BLaER1 (cell line): Measurements from ENCODE around the gene RNF38.
"Not testable (repeated sequence)": the region's sequence is repeated elsewhere in the genome, so short reads cannot be mapped to it uniquely, and the experiment has no call there.

Experiments
- H3K27ac ChIP-seq: shearing (Covaris generic); formaldehyde crosslinking; 2 replicates; pipeline ENCODE4 v1.8.1; 2022
- H3K27me3 ChIP-seq: shearing (Covaris generic); formaldehyde crosslinking; 2 replicates; pipeline ENCODE4 v1.8.1; 2022
- H3K36me3 ChIP-seq: shearing (Covaris generic); formaldehyde crosslinking; 2 replicates; pipeline ENCODE4 v1.8.1; 2022
- H3K4me1 ChIP-seq: shearing (Covaris generic); formaldehyde crosslinking; 2 replicates; pipeline ENCODE4 v1.8.1; 2022
- H3K4me2 ChIP-seq: shearing (Covaris generic); formaldehyde crosslinking; 2 replicates; pipeline ENCODE4 v1.8.1; 2022
- H3K4me3 ChIP-seq: shearing (Covaris generic); formaldehyde crosslinking; 2 replicates; pipeline ENCODE4 v1.8.1; 2022
- H3K9ac ChIP-seq: shearing (Covaris generic); formaldehyde crosslinking; 2 replicates; pipeline ENCODE4 v1.8.1; 2022
- H3K9me3 ChIP-seq: shearing (Covaris generic); formaldehyde crosslinking; 2 replicates; pipeline ENCODE4 v1.8.1; 2022
- H4K20me1 ChIP-seq: shearing (Covaris generic); formaldehyde crosslinking; 2 replicates; pipeline ENCODE4 v1.8.1; 2022
- Cebpa-rat ChIP-seq: shearing (Covaris generic); IDR thresholded peaks from 2 replicates; pipeline ENCODE4 v1.8.1; 2022

The RNF38 gene

DNA sequence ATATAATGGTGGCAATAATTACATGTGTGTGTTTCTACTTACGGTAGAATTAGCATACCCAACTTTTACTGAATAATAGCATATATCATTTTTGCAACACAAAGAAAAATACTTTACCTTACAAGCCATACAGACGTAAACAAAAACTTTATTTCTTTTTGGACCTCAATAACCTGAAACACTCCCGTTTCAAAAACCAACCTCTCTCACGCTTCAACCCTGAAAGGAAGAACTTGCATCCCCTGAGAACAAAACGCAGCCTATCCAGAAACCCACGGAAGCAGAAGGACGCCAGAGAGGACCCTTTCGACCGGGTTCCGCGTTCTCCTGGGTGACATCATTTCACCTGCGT lies at the start of gene RNF38:
Gene RNF38, minus strand, starts transcription at position 290 of the 352 bp plus-strand sequence. Its CDS starts 161 bp downstream, at position 129.
- Histone ChIP-seq H3K4me1 (peaks cover 36% of the 10 kb centered on the region), H4K20me1 (peaks cover 56% of the 10 kb centered on the region), H3K9ac (peak within 1 kb of the TSS; percentile 94), H3K4me2 (peak within 1 kb of the TSS; percentile 84), H3K27ac (peak within 1 kb of the TSS; percentile 91), H3K4me3 (peak within 1 kb of the TSS; percentile 94), H3K9me3 (no peaks in the 10 kb centered on the region), H3K36me3 (peaks cover 20% of the 10 kb centered on the region), H3K27me3 (no peaks in the 10 kb centered on the region)
- no peak for TF ChIP-seq Cebpa-rat

DNA sequence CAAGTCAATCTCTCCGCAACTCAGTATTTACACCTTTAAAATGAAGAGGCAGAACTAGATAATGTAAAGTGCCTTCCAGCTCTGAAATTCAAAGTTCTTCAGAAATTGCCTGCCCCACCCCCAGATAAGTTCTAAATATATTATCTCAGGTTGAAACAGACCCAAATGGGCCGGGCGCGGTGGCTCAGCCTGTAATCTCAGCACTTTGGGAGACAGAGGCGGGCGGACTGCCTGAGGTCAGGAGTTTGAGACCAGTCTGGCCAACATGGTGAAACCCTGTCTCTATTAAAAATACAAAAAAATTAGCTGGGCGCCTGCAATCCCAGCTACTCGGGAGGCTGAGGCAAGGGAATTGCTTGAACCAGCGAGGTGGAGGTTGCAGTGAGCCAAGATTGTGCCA lies 48.5 kb upstream of the RNF38 start:
- H3K9me3 ChIP-seq: peaks cover 16% of the 10 kb centered on the region
- peaks cover 100% of the 10 kb centered on the region for H4K20me1 ChIP-seq
- H3K27ac ChIP-seq, H3K9ac ChIP-seq, H3K4me2 ChIP-seq, H3K4me1 ChIP-seq, H3K4me3 ChIP-seq, H3K27me3 ChIP-seq: not testable (repeated sequence)
- peaks cover 27% of the 10 kb centered on the region for H3K36me3 ChIP-seq

DNA sequence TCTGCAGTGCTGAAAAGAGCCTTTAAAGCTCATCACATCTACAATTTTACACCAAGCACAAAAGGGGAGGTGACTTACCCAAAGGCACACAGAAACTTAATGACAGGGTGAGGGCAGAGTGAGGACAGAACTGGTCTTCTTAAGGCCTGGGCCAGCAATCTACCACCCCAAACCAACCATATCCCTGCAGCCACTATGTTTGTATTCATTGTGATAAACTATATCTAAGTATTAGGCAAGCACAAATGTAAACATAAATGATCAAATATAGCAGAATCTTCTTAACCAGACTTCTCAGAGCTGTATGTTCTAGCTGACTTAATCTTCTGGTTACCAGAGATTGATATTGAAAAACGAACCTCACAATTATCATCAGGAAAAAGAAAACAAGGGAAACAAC lies 47.9 kb upstream of the RNF38 start:
- no peak overlapping the region for H3K4me2 ChIP-seq
- peaks cover 16% of the 10 kb centered on the region for H3K9me3 ChIP-seq
- TF ChIP-seq Cebpa-rat: no peak

GRCh38 chr9:36446678-36447077 lies 46.6 kb upstream of the RNF38 start:
- H3K36me3 ChIP-seq: peaks cover 34% of the 10 kb centered on the region
- not testable (repeated sequence) for H3K4me2 ChIP-seq, H3K4me3 ChIP-seq, H3K4me1 ChIP-seq, H3K9ac ChIP-seq, H3K27me3 ChIP-seq, H3K27ac ChIP-seq
- H4K20me1 ChIP-seq: peaks cover 95% of the 10 kb centered on the region
- peaks cover 17% of the 10 kb centered on the region for H3K9me3 ChIP-seq

More for the DNA sequence above, 47.9 kb upstream of the RNF38 start:
- no peak overlapping the region for H3K4me3 ChIP-seq
- no peaks in the 10 kb centered on the region for H3K27me3 ChIP-seq
- peaks cover 98% of the 10 kb centered on the region for H4K20me1 ChIP-seq
- H3K9ac ChIP-seq: no peak overlapping the region
- peaks cover 23% of the 10 kb centered on the region for H3K36me3 ChIP-seq
- no peaks in the 10 kb centered on the region for H3K4me1 ChIP-seq
- H3K27ac ChIP-seq: no peak overlapping the region

DNA sequence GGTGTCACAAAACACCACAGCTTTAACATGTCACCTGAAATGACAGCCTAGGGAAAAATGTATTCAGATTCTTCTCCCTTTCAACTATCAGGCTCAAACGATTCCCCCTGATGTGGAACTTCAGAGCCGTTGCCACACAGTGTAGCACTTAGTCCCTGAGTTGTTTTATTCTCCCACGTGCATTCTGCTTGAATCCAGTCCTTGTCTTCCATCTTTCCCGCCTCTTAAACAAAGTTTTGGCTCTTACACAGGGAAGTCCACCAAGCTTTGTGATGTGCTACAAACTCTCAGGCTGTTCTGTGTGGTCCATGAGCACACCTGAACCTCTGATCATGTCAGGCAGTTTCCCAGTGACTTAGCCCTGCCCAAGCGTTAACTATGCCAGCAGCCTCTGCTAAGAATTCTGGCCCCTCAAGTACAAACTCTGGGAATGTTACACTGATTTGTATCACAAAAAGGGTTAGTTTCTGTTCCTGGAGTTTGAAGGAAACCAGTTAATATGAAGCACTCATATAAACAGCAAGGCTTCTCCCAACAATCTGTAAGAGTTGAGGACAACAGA lies 45.8 kb upstream of the RNF38 start:
- H3K4me3 ChIP-seq: no peak overlapping the region
- H3K27ac ChIP-seq: no peak overlapping the region
- H3K4me1 ChIP-seq: no peaks in the 10 kb centered on the region
- no peak for TF ChIP-seq Cebpa-rat
- H3K9me3 ChIP-seq: peaks cover 25% of the 10 kb centered on the region
- H3K36me3 ChIP-seq: peaks cover 40% of the 10 kb centered on the region
- H3K27me3 ChIP-seq: no peaks in the 10 kb centered on the region
- no peak overlapping the region for H3K4me2 ChIP-seq
- peaks cover 95% of the 10 kb centered on the region for H4K20me1 ChIP-seq
- no peak overlapping the region for H3K9ac ChIP-seq

- no peak overlapping the region for H3K4me2 ChIP-seq
- peaks cover 91% of the 10 kb centered on the region for H4K20me1 ChIP-seq
- no peak overlapping the region for H3K9ac ChIP-seq
- H3K4me1 ChIP-seq: no peaks in the 10 kb centered on the region
- peaks cover 57% of the 10 kb centered on the region for H3K36me3 ChIP-seq
- no peak overlapping the region for H3K4me3 ChIP-seq
- no peaks in the 10 kb centered on the region for H3K27me3 ChIP-seq
- no peak overlapping the region for H3K27ac ChIP-seq
- no peak for TF ChIP-seq Cebpa-rat
- peaks cover 36% of the 10 kb centered on the region for H3K9me3 ChIP-seq
Observed at GRCh38 chr9:36444203-36444602, 44.1 kb upstream of the RNF38 start.

- no peak for TF ChIP-seq Cebpa-rat
- Histone ChIP-seq H4K20me1 (peaks cover 89% of the 10 kb centered on the region), H3K36me3 (peaks cover 57% of the 10 kb centered on the region), H3K4me2 (no peak overlapping the region), H3K9me3 (peaks cover 36% of the 10 kb centered on the region), H3K4me3 (no peak overlapping the region), H3K27ac (no peak overlapping the region), H3K27me3 (no peaks in the 10 kb centered on the region), H3K4me1 (no peaks in the 10 kb centered on the region), H3K9ac (no peak overlapping the region)
Observed at GRCh38 chr9:36443581-36443980, 43.5 kb upstream of the RNF38 start.

- no peak overlapping the region for H3K9ac ChIP-seq
- H3K36me3 ChIP-seq: peaks cover 62% of the 10 kb centered on the region
Observed at GRCh38 chr9:36442710-36443109, 42.6 kb upstream of the RNF38 start.

GRCh38 chr9:36441966-36442365 lies 41.9 kb upstream of the RNF38 start:
- no peaks in the 10 kb centered on the region for H3K4me1 ChIP-seq
- H3K4me3 ChIP-seq: no peak overlapping the region
- H4K20me1 ChIP-seq: peaks cover 89% of the 10 kb centered on the region
- no peak overlapping the region for H3K27ac ChIP-seq
- peaks cover 61% of the 10 kb centered on the region for H3K36me3 ChIP-seq
- peaks cover 36% of the 10 kb centered on the region for H3K9me3 ChIP-seq
- no peak overlapping the region for H3K9ac ChIP-seq
- no peak for TF ChIP-seq Cebpa-rat
- no peak overlapping the region for H3K4me2 ChIP-seq
- no peaks in the 10 kb centered on the region for H3K27me3 ChIP-seq

More at GRCh38 chr9:36442710-36443109, 42.6 kb upstream of the RNF38 start:
- Histone ChIP-seq H3K4me3 (no peak overlapping the region), H4K20me1 (peaks cover 89% of the 10 kb centered on the region), H3K4me2 (no peak overlapping the region), H3K4me1 (no peaks in the 10 kb centered on the region), H3K9me3 (peaks cover 36% of the 10 kb centered on the region), H3K27me3 (no peaks in the 10 kb centered on the region), H3K27ac (no peak overlapping the region)
- no peak for TF ChIP-seq Cebpa-rat

DNA sequence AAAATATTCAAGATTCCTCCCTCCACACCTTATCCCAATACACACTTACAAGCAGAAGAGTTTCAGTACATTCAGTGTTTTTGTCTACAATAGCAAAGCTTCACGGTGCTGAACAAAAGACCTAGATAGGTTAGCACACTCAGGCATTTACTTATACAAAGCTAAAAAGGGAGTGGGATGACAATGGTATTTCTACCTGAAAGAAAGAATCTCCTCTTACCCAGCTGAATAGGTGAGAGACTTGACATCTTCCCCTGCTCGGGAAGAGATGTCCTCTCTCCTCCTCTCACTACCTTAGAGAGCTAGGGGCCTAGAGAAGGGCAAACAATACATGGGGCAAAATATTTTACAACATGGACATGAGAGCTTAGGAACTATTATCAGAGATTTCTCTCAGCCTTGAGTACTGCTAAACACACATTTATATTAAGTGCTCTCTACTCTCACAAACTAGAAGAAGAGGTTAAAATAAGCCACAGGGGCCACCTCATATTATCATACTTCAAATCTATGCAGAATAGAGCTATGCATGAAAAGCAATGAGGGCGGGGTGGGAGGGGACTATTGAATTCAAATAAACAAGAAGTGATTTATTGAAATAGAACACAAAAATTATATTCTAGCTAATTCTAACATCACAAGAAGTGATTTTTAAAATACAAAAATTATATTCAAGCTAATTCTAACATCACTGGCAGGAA lies 38.6 kb upstream of the RNF38 start:
- Histone ChIP-seq H4K20me1 (peaks cover 72% of the 10 kb centered on the region), H3K4me2 (no peak overlapping the region), H3K4me3 (no peak overlapping the region), H3K27ac (no peak overlapping the region), H3K27me3 (no peaks in the 10 kb centered on the region), H3K4me1 (no peaks in the 10 kb centered on the region), H3K36me3 (peaks cover 43% of the 10 kb centered on the region), H3K9me3 (peaks cover 19% of the 10 kb centered on the region), H3K9ac (no peak overlapping the region)
- TF ChIP-seq Cebpa-rat: no peak
